NCI-H526 (cell line): ENCODE data around the gene LTF.

ENCODE experiments used
- DNase-seq, 2 experiments: peaks; one replicate each; lab custom pipeline; 2025; lab: John Stamatoyannopoulos, UW

Gene LTF

GRCh38 chr3:46469680-46470357, 5.1 kb upstream of the LTF start:
- no peak for DNase-seq

GRCh38 chr3:46468753-46469600, 4.3 kb upstream of the LTF start:
- no peak for DNase-seq

- DNase-seq: no peak
Observed at GRCh38 chr3:46467562-46467961, 2.9 kb upstream of the LTF start.

GRCh38 chr3:46466871-46467403, 2.2 kb upstream of the LTF start:
- DNase-seq: no peak

- DNase-seq: no peak
Observed at GRCh38 chr3:46466273-46466672, 1.6 kb upstream of the LTF start.

GRCh38 chr3:46465196-46465520, 453 bp upstream of the LTF start:
- no peak for DNase-seq

- no peak for DNase-seq
Observed at GRCh38 chr3:46463868-46464241, 850 bp downstream of the LTF start.

- DNase-seq: no peak
Observed at GRCh38 chr3:46463120-46463867, 1.4 kb downstream of the LTF start.

GRCh38 chr3:46462511-46462910, 2.2 kb downstream of the LTF start:
- DNase-seq: no peak

- no peak for DNase-seq
Observed at GRCh38 chr3:46462111-46462510, 2.6 kb downstream of the LTF start.

GRCh38 chr3:46460051-46460450, 4.7 kb downstream of the LTF start:
- no peak for DNase-seq

- DNase-seq: no peak
Observed at GRCh38 chr3:46456118-46456517, 8.6 kb downstream of the LTF start.

- no peak for DNase-seq
Observed at GRCh38 chr3:46455231-46456115, 9.2 kb downstream of the LTF start.

GRCh38 chr3:46454606-46455005, 10.1 kb downstream of the LTF start:
- DNase-seq: no peak

- no peak for DNase-seq
Observed at GRCh38 chr3:46454209-46454595, 10.5 kb downstream of the LTF start.

GRCh38 chr3:46453526-46454208, 11.0 kb downstream of the LTF start:
- no peak for DNase-seq

GRCh38 chr3:46449755-46450552, 14.8 kb downstream of the LTF start:
- peak in 1 of 2 experiments; percentile 24 for DNase-seq

GRCh38 chr3:46448721-46449120, 16.0 kb downstream of the LTF start:
- no peak for DNase-seq

GRCh38 chr3:46447228-46447985, 17.3 kb downstream of the LTF start:
- no peak for DNase-seq
